Measurements from ENCODE around the gene SCN5A.

GRCh38 chr3:38536671-38537070, 112.8 kb downstream of the SCN5A start:
- TF ChIP-seq POLR2A (IDR thresholded peaks at IDR 0.05; ENCODE audit: low read depth, low read length), result no peak
- TF ChIP-seq POLR2AphosphoS5 (IDR thresholded peaks at IDR 0.05; ENCODE audit: low read depth, low read length), result no peak
